GM21717 (cell line): ENCODE results near the gene JAG2.

Experiments used
- ATAC-seq: cut with Tn5 transposase; IDR thresholded peaks from one replicate; pipeline ENCODE4 v1.9.1; 2021; ENCODE audit warnings: mild to moderate bottlenecking, moderate library complexity; ENCODE audit not compliant: unreplicated experiment

The JAG2 gene

DNA sequence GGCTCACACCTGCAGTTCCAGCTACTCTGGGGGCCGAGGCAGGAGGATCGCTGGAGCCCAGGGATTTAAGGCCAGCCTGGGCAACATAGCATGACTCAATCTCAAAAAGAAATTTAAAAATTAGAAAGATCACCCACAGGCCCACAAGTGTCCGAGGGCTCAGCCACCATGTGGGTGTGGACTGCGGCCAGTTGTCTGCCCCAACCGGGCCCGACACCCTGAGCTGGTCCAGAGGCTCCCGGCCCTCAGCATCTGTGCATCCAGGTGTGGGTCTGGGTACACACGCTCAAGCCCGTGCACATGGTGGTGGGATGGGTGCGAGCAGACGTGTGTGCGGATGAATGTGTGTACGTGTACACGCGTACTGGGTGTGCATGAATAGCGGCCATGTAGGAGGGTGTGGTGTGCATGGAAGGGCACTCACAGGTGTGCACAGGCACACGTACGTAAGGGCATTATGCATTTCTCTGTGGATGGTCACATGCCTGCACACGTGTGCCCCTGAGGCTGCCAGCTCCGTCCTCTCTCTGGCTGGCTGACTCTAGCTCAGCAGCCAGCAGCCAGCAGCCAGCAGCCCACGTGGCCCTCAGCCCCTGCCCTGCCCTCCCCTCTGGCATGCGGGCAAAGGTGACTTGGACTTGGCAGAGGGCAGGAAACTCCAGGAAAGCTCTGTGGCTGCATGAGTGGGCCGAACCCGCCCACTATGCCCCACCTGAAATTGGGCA lies 35.8 kb upstream of the JAG2 start:
- ATAC-seq: no peak

DNA sequence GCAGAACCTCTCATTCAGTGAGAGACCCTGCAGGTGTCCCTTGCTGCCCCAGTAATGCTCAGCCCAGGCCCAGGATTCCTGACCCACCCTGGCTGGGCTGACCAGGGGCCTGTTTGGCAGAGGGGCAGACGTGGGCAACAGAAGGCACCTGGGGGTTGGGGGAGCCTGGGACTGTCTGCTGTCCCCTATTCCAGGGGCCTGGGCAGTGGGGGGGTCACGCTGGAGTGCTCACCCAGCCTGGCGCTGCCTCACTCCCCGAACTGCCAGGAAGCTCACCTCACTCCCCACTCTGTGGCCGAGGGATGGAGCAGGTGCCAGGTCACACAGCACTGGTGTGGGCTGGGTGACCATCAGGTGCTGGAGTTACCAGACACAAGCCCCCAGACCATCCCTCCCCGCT lies 35.1 kb upstream of the JAG2 start:
- no peak for ATAC-seq

DNA sequence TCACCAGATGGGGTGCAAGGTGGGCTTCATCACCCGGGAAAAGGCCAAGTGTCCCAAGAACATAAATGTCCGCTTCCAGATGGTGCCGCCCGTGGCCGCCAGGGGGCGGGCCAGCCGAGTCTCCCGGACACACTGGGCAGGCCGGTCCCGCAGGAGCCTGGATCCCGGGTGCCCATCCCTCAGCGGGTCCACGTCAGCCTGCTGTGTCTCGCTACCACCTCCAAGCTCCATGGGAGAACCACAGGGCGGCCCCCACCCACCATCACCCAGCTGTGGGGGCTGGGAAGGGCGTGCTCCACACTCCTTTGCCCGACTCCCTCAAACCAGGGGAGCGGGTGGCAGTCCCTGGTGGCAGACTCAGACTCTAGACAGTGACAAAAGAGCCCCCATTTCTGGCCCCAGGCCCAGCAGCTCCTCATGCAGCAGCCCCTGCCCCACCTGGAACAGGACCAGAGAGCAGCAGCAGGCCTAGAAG lies 34.5 kb upstream of the JAG2 start:
- no peak for ATAC-seq

DNA sequence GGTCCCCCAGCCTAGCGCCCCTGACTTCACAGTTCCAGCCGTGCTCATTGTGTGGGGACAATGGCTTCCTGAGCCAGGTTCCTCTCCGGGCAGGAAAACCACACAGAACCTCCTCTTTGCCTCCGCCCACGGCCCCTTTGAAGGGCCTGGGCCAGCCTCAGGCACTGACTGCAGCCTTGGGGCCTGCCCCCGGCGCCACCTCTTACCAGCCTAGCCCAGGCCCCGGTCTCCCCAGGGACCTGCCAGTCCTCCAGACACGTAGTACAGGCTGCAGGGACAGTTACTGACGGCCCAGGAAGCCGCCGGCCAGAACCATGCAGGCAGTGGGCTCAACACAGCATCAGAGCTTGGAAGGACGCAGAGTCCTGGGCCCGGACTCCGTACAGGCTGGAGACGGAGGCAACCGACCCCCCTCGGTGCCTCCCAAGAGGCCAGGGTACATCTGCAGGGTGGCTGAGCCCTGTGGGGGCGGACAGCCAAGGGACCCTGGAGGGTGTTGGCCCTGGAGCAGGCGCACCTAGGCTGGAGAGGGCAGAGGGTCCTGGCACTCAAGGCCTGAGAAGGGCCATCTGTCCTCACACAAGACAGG lies 33.4 kb upstream of the JAG2 start:
- no peak for ATAC-seq

DNA sequence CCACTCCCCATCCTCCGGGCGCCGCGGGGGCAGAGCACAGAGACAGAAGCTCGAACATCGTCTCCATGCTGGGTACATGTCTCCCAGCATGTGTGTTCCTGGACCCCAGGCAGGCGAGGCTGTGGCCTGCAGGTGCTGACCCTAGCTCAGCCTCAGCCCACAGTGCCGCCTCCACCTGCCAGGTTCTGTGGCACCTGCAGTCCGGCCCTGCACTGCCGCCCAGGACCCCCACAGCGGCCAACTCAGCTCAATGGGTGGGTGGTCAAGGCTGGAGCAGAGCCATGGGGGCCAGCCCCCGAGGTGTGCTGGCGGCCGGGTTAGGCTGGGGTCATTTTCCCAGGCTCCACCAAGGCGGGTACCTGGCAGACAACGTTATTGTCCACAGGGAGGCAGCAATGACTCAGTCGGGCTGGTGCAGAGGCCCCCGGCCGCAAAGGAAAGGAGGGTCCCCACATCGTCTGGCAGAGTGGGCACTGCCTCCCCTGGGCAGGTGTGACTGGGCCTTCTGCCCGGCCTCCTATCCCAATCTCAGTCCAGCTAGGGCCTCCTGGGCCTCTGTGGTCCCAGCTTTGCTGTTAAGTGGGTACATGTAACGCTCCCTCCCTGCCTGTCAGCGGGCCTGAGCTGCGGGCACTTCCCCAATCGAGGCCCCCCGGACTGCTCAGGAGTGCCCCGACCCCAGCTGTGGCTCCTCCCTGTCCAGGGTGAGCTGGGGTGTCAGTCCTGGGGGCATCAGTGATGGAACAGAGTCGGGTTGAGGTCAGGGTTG lies 32.8 kb upstream of the JAG2 start:
- no peak for ATAC-seq

DNA sequence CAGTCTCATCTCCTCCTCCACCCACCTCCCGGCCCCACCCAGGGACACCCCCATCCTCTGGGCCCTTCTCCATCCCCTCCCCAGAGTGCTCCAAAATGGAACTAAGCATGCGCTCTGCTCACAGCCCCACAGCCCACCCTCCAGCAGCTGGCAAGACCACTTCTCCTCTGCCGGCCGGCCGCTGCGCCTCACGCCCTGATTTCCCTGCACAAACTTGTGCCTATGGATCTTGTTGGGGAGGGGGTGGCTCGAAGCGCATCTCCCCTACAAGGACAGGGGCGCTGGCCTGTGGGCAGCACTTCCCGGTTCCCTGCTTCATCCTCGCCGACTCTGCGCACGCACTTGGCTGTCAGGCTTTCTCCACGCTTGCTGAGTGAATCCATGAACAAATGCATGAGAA lies 32.1 kb upstream of the JAG2 start:
- no peak for ATAC-seq

DNA sequence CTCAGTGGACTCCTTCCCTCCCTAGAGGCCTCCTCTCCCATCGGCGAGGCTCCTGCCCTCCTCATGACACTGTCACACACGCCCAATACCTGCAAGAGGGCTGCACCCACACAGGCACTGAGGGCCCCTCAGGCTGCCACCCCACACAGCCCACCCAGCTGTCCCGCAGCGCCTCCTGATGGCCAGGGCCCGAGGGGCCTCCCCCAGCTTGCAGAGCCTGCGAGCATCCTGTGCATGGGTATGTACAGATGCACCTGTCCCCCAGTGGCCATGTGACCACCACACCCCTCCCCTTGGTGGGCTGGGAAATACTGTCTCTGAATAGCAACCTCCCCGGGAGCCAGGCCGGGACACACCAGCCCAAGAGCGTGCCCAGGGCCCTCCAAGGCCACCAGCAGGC lies 31.5 kb upstream of the JAG2 start:
- ATAC-seq: no peak

DNA sequence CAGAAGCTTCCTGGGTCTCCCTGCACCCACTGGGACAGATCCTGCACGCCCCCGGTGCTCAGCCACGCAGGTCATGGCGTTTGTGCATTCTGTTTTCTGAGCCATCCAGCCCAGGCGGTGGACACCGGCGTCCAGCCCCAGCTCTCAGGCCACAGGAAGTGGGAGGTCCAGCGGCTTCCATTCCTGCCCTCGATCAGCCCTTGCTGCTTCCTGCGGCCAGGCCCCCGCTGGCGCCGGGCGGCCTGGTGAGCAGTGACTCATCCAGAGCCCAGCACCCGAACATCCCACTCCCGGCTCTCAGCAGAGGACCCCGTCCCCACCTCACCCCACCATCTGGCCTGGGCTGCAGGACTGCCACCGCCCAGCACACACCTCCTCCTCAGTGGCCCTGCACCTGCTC lies 30.5 kb upstream of the JAG2 start:
- no peak for ATAC-seq

DNA sequence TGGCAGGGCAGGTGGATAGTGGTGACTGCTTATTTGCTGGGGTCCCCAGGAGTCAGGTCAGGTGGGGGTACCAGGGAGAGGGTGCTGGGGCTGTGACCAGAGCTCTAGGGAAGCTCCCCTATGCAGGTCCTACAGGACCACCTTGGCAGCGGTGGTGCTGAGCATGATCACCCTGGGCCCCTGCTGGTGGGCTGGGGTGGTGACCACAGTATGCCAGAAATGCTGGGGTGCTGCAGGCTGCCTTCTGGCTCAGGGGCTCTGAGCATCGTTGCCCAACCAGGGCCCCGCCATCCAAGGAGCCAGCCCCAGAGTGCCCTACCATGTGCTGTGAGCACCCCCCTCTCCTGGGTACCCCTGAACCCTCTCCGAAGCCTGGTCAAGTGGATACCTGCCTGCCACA lies 30.0 kb upstream of the JAG2 start:
- ATAC-seq: no peak

DNA sequence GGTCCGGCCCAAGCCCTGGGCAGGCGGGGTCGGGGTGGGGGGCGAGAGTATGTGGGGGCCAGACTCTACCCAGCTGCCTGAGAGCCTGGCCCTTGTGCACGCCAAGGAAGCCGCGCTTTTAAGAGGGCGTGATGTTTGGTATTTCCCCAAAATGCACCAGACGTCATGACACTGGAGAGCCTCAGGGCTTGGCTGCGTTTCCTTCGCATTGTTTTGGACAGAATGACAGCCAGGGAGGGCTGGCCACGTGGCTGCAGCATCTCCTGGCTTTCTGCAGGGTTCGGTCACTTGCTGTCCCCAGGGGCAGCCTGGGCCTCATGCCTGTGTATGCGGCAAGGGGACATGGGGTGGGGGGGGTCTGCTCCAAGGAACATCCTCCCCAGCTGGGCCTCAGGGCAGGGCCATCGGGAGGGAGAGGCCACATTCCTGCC lies 28.6 kb upstream of the JAG2 start:
- ATAC-seq: no peak

DNA sequence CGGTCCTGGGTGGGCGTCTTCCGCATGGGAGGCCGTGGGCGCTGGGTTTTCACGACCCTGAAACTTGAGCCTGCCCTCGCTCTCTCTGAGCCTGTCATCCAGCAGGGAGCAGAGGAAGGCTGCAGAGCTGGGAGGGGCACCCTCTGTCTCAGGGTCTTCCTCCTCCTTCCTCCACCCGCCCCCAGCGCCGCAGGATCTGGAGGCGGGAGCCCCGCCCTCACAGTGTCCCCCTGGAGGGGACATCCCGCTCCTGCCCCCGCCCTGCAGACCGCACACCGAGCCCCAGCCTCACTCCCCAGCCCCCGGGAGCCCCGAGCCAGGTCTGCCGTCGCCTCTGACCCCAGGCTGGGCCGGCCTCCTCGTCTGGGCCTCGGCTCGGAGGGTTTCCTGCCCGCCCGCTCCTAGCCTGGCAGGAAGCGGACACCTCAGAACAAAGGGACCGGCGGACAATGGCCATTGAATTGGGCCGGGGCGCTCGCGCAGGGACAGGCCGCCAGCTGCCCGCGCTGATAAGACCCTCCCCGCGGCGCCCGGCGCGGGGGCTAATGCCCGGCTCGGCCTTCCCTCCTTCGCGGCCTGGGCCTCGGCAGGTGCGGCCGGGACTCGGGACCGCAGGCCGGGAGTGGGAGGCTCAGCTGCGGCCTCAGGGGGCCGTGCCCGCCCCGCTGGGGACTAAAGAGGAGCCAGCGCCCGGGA lies 27.8 kb upstream of the JAG2 start:
- ATAC-seq: no peak

DNA sequence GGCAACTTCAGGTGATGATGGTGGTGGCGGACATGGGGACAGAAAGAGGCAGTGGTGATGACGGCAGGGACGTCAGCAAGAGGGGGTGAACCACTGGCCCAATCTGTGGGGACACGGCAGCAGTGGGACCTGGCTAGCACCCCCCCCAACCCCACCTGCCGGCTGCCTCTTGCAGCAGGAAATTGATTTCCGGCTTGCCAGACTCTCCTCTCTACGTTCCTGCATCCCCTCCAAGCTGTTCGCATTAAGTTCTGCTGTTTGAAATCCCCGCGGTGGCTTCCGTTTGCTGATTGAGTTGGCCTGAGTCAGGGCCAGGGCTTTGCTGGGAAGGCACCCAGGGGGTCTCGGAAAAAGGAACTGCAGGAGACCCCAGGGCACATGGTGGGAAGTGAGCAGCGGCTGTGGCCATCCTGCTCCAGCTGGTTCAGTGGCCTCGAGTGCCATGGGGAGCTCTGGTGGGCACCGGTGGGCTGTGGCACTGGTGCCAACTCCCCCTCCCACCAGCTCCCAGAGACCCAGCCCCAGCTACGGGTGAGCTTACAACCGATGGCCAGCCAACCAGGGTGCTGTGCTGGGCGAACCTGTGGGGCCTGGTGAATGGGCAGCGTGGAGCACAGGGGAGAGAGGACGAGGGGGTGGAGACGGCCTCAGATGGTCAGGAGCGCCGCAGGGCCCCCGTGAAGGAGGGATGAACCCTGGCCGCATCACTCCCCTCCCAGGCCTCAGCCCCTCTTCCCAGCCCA lies 27.1 kb upstream of the JAG2 start:
- no peak for ATAC-seq

DNA sequence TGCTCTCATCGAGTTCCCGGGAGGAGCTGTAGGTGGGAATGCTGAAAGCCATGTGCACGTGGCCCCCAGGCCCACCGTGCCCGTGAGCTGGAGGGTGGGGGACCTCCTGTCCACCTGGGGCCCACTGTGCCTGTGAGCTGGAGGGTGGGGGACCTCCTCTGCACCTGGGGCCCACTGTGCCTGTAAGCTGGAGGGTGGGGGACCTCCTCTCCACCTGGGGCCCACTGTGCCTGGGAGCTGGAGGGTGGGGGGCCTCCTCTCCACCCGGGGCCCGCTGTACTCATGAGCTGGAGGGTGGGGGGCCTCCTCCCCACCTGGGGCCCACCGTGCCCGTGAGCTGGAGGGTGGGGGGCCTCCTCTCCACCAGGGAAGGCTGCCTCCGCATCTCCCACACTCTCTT lies 26.5 kb upstream of the JAG2 start:
- ATAC-seq: no peak

DNA sequence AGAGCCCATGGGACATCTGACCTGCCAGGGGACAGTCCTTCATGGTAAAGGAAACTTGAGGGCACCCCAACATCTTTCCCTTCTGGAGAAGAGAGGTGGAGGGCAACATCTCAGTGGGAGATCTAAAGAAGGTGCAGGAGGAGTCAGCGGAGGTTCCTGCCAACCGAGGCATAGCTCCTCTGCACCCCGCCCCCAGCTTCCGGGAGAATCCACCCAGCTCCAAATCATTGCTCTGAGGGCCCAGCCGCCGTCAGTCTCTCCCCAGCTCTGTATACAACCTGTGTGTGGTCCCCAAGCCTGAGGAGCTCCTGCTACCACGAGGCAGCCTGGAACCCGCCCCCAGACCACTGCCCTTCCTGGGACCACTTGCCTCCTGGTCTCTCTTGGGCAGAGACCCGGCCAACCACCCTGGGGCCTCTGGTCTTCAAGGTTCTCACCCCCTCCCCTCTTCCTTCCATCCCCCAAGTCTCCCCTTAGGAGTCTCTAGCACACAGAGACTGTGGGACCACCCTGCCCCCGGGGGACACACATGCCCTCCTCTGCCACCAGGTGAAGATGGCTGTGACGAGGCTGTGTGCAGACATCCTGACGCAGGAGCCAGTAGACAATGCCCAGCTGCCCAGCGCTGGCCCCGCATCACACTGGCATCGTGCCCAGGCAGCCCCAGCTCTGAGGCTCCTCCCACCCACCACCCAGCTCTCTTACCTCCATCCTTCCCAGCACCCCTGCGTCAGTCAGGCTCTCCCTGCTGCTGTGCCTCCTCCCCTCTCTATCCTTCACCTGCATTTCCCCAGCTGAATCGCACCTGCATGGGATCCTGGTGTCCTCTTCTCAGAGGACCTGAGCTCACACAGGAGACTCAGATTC lies 25.6 kb upstream of the JAG2 start:
- no peak for ATAC-seq

DNA sequence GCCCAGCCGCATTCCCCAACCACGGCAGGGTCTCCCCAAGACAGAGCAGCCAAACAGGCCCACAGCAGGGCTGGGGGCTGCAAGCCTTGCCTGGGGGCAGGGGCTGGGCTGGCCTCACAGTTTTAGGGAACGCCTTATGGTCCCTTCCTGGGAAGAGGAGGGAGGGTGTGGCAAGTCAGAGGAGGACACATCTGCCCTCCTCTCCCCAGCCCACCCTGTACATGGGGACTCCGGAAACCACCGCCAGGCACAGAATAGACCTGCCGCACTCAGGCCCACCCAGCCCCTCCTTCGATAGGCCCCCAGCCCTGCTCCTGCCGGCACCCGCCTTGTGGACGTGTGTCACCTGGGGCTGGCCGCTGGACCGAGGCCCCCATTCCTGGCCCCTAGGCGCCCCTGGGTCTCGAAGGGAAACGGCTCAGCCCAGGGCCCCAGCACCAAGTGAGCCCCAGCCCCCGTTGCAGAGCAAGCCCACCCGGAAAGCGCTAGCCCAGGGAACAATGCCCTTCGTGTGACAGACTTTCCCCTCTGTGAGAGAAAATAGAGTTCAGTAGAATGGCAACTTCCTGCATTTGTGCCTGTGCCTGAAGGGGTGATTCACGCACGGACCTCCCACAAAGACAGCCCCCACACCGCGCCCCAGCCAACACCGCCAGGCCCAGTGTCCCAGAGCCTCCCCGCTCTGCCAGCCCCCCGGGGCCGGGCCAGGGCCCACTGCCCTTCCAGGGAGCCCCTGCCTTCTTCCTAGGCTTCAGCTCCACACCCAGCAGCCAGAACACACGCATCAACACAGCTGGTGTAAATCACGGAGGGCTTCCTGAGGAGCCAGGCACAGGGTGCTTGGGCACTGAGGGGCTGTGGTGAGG lies 24.5 kb upstream of the JAG2 start:
- ATAC-seq: no peak

DNA sequence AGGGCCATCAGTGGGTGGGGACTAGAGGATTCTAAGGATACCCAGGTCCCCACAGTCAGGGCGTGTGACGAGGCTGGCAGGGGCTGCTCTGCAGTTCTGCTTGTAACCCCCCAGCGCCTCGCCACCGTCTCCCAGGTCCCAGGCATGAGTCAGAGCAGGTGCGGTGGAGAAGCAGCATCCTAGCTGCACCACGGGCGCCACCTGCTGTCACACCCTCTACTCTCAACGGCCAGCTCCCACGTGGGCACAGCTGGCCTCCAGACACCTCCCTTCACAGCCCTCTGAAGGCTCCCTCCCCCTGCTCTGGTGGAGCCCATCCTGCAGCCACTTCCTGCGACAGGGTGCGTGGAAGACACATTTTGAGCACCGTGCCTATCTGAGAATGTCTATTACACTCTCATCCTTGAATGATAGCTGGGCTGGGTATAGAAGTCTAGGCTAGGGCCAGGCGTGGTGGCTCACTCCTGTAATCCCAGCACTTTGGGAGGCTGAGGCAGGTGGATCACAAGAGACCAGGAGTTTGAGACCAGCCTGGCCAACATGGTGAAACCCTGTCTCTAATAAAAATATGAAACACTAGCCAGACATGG lies 19.5 kb upstream of the JAG2 start:
- no peak for ATAC-seq

DNA sequence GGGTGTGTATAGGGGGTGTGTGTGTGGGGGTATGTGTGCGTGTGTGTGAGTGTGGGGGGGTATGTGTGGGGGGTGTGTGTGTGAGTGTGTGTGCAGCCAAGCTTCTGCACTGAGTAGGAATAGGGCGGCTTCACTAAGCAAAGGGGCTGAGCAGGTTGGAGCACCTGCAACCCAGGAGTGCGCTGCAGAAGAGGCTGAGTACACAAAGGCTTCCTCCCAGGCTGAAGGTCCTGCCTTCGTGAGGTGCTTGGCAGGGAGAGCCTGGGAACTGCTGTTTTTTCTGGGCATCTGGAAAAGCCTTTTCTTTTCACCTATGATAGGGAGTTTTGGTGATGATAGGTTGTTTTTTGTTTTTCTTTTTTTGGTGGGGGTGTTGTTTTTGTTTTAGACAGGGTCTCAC lies 18.5 kb upstream of the JAG2 start:
- ATAC-seq: no peak

DNA sequence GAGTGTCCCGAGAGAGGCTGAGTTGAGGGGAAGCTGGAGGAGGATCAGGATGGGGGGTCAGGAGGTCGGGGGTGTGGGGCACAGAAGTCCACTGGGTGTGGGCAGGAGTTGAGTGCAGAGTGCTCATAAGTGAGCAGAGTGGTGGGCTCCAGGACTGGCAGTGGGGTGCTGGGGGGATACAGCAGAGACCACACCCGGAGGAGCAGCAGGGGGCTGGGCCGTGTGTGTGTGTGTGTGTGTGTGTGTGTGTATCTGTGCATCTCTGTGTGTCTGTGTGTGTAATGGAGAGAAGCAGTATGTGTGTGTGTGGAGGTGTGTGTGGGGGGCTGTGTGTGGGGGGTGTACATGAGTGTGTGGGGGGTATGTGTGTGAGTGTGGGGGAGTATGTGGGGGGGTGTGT lies 17.4 kb upstream of the JAG2 start:
- ATAC-seq: no peak

DNA sequence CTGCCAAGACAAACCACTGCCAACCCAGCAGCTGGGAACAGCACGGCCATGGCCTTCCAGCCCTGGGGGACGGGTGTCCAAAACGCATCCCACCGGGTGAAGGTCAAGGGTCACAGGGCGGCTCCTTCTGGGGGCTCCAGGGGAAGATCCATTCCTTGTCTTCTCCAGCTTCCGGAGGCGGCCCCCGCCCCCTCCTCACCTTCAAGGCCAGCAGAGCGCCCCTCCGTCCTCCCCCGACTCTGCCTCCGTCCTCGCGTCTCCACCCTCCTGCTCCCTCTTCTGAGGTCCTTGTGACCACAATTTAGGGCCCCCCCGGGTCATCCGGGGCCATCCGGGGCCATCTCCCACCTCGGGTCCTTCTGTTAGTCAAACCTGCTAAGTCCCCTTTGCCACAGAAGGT lies 16.4 kb upstream of the JAG2 start:
- no peak for ATAC-seq
